Stomach (tissue), 4 donors: ENCODE results near the gene SSBP3.

ENCODE experiments used
- CTCF ChIP-seq, 7 experiments: fragments of 450-650 bp in 4 of 7; fragments of 200-600 bp in 3 of 7; sonication (generic) in 3 of 7; IDR thresholded peaks; one replicate each; pipeline ENCODE4 v1.5.1; 2016 to 2019; ENCODE audit warnings: antibody characterized with exemption in 7 of 7, control low read depth in 2 of 7, mild to moderate bottlenecking in 1 of 7
- POLR2AphosphoS5 ChIP-seq, 3 donors: sonication (generic); formaldehyde crosslinking; IDR thresholded peaks; one replicate each; pipeline ENCODE4 v1.6.1; 2016; ENCODE audit warnings: antibody characterized with exemption in 3 of 3

- TF ChIP-seq CTCF (IDR thresholded peaks at IDR 0.05) (no peak), POLR2AphosphoS5 (IDR thresholded peaks at IDR 0.05) (no peak)
Observed at GRCh38 chr1:54225378-54225777, 180.8 kb downstream of the SSBP3 start.
